Jurkat, Clone E6-1 (cell line): ENCODE measurements around the gene RTN4RL2. TPM values are rescaled to one million over a fixed set of nuclear protein-coding genes. Genes with fewer than 3 reads are reported as not detected.

Experiments used
- DNase-seq: peaks from one replicate; pipeline ENCODE4 v3.0.0-alpha.2; 2011; ENCODE audit warnings: low read depth, low spot score
- H3K4me3 ChIP-seq: 2 replicates; pipeline ENCODE4 v1.5.1; 2011; ENCODE audit warnings: mild to moderate bottlenecking, low read length, control low read depth, moderate library complexity
- polyA plus RNA-seq: library from polyadenylated mRNA; unstranded; fragments of >200 nt; gene quantifications from one replicate; pipeline ENCODE4 v1.2.1, GENCODE V29; 2012; ENCODE audit warnings: missing spikeins; ENCODE audit not compliant: insufficient read length, insufficient read depth

The RTN4RL2 gene
- polyA plus RNA-seq = 6.1 TPM

GRCh38 chr11:57460022-57460757, at the start of gene RTN4RL2:
Gene RTN4RL2, plus strand, starts transcription at chr11:57460528. Its CDS starts 338 bp downstream, at chr11:57460866.
- peak within 1 kb of the TSS; percentile 56 for H3K4me3 ChIP-seq
- DNase-seq = peak; percentile 60

GRCh38 chr11:57413681-57414080, 46.6 kb upstream of the RTN4RL2 start:
- no peak for DNase-seq
- no peak overlapping the region for H3K4me3 ChIP-seq

- no peak overlapping the region for H3K4me3 ChIP-seq
- no peak for DNase-seq
Measured at GRCh38 chr11:57414612-57415212, 45.6 kb upstream of the RTN4RL2 start.

GRCh38 chr11:57416436-57416835, 43.9 kb upstream of the RTN4RL2 start:
- H3K4me3 ChIP-seq = no peak overlapping the region
- DNase-seq = no peak

GRCh38 chr11:57417056-57417455, 43.3 kb upstream of the RTN4RL2 start:
- no peak overlapping the region for H3K4me3 ChIP-seq
- no peak for DNase-seq

- H3K4me3 ChIP-seq = no peak overlapping the region
- DNase-seq = no peak
Measured at GRCh38 chr11:57418131-57418530, 42.2 kb upstream of the RTN4RL2 start.

- H3K4me3 ChIP-seq = no peak overlapping the region
- no peak for DNase-seq
Measured at GRCh38 chr11:57419146-57419545, 41.2 kb upstream of the RTN4RL2 start.

GRCh38 chr11:57421066-57421465, 39.3 kb upstream of the RTN4RL2 start:
- no peak for DNase-seq

GRCh38 chr11:57421805-57422204, 38.5 kb upstream of the RTN4RL2 start:
- no peak overlapping the region for H3K4me3 ChIP-seq

More at GRCh38 chr11:57421066-57421465, 39.3 kb upstream of the RTN4RL2 start:
- no peak overlapping the region for H3K4me3 ChIP-seq

GRCh38 chr11:57422669-57423068, 37.7 kb upstream of the RTN4RL2 start:
- no peak overlapping the region for H3K4me3 ChIP-seq
- DNase-seq = peak; percentile 57

More at GRCh38 chr11:57421805-57422204, 38.5 kb upstream of the RTN4RL2 start:
- DNase-seq = no peak

GRCh38 chr11:57424137-57424791, 36.1 kb upstream of the RTN4RL2 start:
- peak overlapping the region; percentile 74 for H3K4me3 ChIP-seq
- no peak for DNase-seq

GRCh38 chr11:57424792-57425564, 35.4 kb upstream of the RTN4RL2 start:
- H3K4me3 ChIP-seq = peak overlapping the region; percentile 74
- peak; percentile 96 for DNase-seq

GRCh38 chr11:57425565-57426438, 34.5 kb upstream of the RTN4RL2 start:
- H3K4me3 ChIP-seq = peak overlapping the region; percentile 74
- no peak for DNase-seq

GRCh38 chr11:57426439-57426928, 33.8 kb upstream of the RTN4RL2 start:
- DNase-seq = no peak
- peak overlapping the region; percentile 74 for H3K4me3 ChIP-seq

GRCh38 chr11:57426929-57427726, 33.2 kb upstream of the RTN4RL2 start, which contains the start of gene SLC43A3:
Gene SLC43A3, minus strand, starts transcription at chr11:57427121. Its CDS starts 949 bp downstream, at chr11:57426172.
- peak; percentile 63 for DNase-seq
- peak within 1 kb of the TSS; percentile 74 for H3K4me3 ChIP-seq

- H3K4me3 ChIP-seq = no peak overlapping the region
- DNase-seq = no peak
Measured at GRCh38 chr11:57427727-57428082, 32.6 kb upstream of the RTN4RL2 start.

GRCh38 chr11:57428643-57429042, 31.7 kb upstream of the RTN4RL2 start:
- H3K4me3 ChIP-seq = no peak overlapping the region

More at GRCh38 chr11:57428643-57429042, 31.7 kb upstream of the RTN4RL2 start:
- no peak for DNase-seq
